ENCODE data around the gene KRT72.

Gene KRT72

DNA sequence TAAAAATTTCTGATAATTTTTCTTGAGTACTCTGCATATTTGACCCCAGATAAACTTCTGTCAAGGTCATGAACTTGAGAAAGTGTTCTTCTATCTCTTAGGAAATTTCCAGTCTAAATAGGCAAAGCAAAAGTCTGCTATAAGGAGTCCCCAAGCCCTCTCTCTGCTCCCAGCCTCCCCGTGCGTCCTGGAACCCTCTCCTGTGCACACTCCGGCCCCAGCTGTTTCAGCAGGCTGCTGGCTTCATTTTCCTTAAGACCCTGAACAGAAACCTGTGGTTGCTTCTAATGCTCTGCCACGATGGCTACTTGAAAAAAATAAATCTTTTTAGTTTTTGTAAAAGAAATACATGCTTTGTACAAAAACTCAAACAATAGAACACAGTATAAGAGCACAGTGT lies 36.0 kb upstream of the KRT72 start:
- no peaks in the 10 kb centered on the region for H3K4me1 ChIP-seq (ENCODE audit: insufficient read depth, low read length)
- H3K27me3 ChIP-seq (ENCODE audit: insufficient read depth, low read length): no peaks in the 10 kb centered on the region; the same call in 1 of the 2 replicates
- no peaks in the 10 kb centered on the region for H3K36me3 ChIP-seq (ENCODE audit: insufficient read depth, low read length)
- WGBS: 91% methylated on average over 4 of the region's 4 CpGs
- H3K27ac ChIP-seq (ENCODE audit: low read depth, low read length): no peak overlapping the region
- H3K4me3 ChIP-seq (ENCODE audit: low read length): no peak overlapping the region
- H3K9ac ChIP-seq (ENCODE audit: low read depth, low read length): no peak overlapping the region
- no peaks in the 10 kb centered on the region for H3K9me3 ChIP-seq (ENCODE audit: insufficient read depth, low read depth, low read length)

DNA sequence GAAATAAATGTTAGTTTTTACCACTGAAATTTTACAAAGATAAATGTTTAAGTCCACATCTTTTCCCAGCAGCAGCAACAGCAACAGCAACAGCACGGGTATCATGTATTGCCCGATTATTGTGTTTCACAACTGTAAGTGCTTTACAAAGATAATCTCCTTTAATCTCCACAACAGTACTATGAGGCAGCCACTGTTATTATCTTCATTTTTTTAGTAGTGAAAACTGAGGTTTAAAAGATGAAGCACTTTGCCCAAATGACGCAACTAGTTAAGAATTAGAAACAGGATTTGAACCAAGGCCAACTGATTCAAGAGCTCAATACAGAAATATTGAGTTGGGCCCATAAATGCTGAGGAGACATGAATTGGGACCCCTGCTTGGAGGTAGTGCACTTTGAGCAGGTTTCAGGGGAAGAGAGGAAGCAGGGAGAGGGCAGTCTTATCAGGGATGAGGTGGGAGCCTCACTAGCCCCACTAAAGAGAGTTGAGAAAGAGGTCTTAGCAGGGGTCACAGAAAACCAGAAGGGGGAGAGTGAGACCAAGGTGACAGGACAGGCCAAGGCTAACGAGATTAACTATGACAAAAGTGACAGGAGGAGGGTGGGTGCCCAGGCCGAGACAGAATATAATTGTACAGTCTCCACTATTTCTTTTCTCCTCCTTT lies 35.5 kb upstream of the KRT72 start:
- no peak overlapping the region for H3K27ac ChIP-seq (ENCODE audit: low read depth, low read length)
- H3K27me3 ChIP-seq (ENCODE audit: insufficient read depth, low read length): no peaks in the 10 kb centered on the region; the same call in 1 of the 2 replicates
- no peaks in the 10 kb centered on the region for H3K9me3 ChIP-seq (ENCODE audit: insufficient read depth, low read depth, low read length)

DNA sequence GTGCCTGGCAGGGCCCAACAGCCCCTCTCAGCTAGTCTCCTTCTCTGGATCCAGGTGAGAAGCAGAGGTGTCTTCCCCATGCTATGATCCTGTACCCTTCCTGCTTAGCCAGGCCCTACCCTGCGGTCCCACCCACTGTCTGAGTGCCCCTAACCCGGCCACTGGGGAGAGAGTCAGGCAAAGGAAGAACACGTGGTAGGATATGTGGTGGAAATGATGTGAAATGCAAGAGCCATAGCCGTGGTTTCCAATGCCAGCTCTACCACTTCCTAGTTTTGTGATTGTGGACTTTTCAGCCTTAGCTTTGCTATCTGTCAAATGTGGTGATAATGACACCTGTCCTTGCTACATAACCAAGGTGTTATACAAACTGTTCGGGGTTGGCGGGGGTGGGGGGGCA lies 34.9 kb upstream of the KRT72 start:
- H3K4me1 ChIP-seq (ENCODE audit: insufficient read depth, low read length): no peaks in the 10 kb centered on the region
- no peak overlapping the region for H3K9ac ChIP-seq (ENCODE audit: low read depth, low read length)
- H3K4me3 ChIP-seq (ENCODE audit: low read length): no peak overlapping the region
- H3K36me3 ChIP-seq (ENCODE audit: insufficient read depth, low read length): no peaks in the 10 kb centered on the region
- no peaks in the 10 kb centered on the region for H3K9me3 ChIP-seq (ENCODE audit: insufficient read depth, low read depth, low read length)
- no peaks in the 10 kb centered on the region; the same call in 1 of the 2 replicates for H3K27me3 ChIP-seq (ENCODE audit: insufficient read depth, low read length)
- no peak overlapping the region for H3K27ac ChIP-seq (ENCODE audit: low read depth, low read length)
- 83% methylated on average over 4 of the region's 6 CpGs for WGBS

More for the DNA sequence above, 35.5 kb upstream of the KRT72 start:
- H3K9ac ChIP-seq (ENCODE audit: low read depth, low read length): no peak overlapping the region
- 92% methylated on average over 5 of the region's 5 CpGs for WGBS
- no peaks in the 10 kb centered on the region for H3K4me1 ChIP-seq (ENCODE audit: insufficient read depth, low read length)
- no peaks in the 10 kb centered on the region for H3K36me3 ChIP-seq (ENCODE audit: insufficient read depth, low read length)
- no peak overlapping the region for H3K4me3 ChIP-seq (ENCODE audit: low read length)

DNA sequence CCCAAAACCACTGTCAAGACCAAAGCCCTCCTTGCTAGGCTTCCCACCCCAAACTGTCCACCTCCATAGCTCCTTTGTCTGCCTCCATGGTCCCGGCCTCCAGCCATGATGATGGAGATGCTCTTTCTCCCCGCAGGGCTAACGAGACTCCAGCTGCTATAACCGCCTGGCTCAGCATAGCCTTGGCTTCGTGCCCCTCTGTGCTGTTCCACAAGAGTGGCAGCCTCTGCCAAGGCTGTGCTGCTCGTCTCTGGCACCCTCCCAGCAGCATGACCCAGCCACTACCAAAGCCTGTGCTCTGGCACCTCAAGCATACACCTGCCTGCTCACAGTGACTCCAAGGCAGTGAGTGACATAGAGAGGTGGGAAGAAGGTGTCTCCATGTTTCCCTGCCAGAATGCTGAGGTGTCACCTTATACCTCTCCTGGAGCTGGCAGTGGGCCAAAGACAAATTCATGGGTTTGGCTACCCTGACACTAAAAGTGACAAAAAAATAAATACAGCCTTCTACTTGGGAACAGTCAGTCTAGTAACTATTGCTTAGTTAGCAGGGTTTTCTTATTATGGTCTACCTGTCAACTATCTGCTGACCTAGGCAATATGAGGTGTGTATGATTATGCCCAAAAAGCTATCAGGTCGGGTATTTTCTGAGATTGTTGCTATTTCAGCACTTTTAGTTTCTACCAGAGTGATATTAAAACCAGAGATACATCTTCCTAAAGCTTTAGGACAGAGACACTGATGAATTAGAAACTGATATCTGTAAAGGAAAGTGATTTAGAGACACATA lies 33.2 kb upstream of the KRT72 start:
- Histone ChIP-seq H3K4me1 (ENCODE audit: insufficient read depth, low read length) (no peaks in the 10 kb centered on the region), H3K9ac (ENCODE audit: low read depth, low read length) (no peak overlapping the region), H3K4me3 (ENCODE audit: low read length) (no peak overlapping the region), H3K27me3 (ENCODE audit: insufficient read depth, low read length) (no peaks in the 10 kb centered on the region; the same call in 1 of the 2 replicates), H3K27ac (ENCODE audit: low read depth, low read length) (no peak overlapping the region), H3K36me3 (ENCODE audit: insufficient read depth, low read length) (no peaks in the 10 kb centered on the region), H3K9me3 (ENCODE audit: insufficient read depth, low read depth, low read length) (no peaks in the 10 kb centered on the region)
- WGBS: 85% methylated on average over 6 of the region's 7 CpGs

DNA sequence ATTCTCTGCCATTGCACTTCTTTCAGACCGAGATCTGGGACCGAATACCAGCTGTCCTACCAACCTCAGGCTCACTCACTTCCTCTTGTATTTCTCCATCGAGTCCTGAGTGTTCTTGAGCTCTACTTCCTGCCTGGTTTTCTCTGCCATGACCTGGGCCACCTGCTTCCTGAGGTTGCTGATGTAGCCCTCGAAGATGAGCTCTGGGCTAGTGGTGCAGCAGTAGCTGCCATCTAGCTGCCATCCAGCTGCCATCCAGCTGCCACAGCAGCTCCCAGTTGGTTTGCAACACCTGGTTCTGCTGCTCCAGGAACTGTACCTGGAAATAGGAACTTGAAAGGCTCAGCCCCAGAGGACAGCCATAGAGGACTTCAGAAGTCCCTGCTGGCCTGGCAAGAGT lies 32.1 kb upstream of the KRT72 start:
- WGBS: 90% methylated on average over 4 of the region's 4 CpGs
- no peaks in the 10 kb centered on the region for H3K9me3 ChIP-seq (ENCODE audit: insufficient read depth, low read depth, low read length)

DNA sequence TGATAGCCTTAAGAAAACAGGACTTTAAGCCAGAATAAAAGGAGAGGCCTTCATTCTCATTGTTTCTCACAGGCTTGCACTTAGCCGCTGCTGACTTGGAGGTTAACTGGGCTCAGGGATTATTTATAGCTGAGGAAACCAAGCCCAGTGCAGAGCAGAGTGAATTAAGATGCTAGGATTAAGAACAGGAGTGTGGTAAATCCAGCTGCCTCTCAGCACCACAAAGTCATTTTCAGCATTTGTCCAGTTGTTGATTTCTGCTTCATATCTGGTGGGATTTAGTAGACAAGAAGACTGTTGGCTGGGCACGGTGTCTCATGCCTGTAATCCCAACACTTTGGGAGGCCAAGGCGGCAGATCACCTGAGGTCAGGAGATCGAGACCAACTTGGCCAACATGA lies 31.4 kb upstream of the KRT72 start:
- Histone ChIP-seq H3K4me3 (ENCODE audit: low read length) (no peak overlapping the region), H3K9me3 (ENCODE audit: insufficient read depth, low read depth, low read length) (no peaks in the 10 kb centered on the region), H3K27ac (ENCODE audit: low read depth, low read length) (no peak overlapping the region), H3K9ac (ENCODE audit: low read depth, low read length) (no peak overlapping the region), H3K27me3 (ENCODE audit: insufficient read depth, low read length) (no peaks in the 10 kb centered on the region), H3K36me3 (ENCODE audit: insufficient read depth, low read length) (no peaks in the 10 kb centered on the region), H3K4me1 (ENCODE audit: insufficient read depth, low read length) (no peaks in the 10 kb centered on the region)
- WGBS: 92% methylated on average over 4 of the region's 4 CpGs

More for the DNA sequence above, 32.1 kb upstream of the KRT72 start:
- no peaks in the 10 kb centered on the region for H3K36me3 ChIP-seq (ENCODE audit: insufficient read depth, low read length)
- no peaks in the 10 kb centered on the region for H3K4me1 ChIP-seq (ENCODE audit: insufficient read depth, low read length)
- H3K9ac ChIP-seq (ENCODE audit: low read depth, low read length): no peak overlapping the region
- no peak overlapping the region for H3K27ac ChIP-seq (ENCODE audit: low read depth, low read length)
- H3K4me3 ChIP-seq (ENCODE audit: low read length): no peak overlapping the region
- no peaks in the 10 kb centered on the region for H3K27me3 ChIP-seq (ENCODE audit: insufficient read depth, low read length)

DNA sequence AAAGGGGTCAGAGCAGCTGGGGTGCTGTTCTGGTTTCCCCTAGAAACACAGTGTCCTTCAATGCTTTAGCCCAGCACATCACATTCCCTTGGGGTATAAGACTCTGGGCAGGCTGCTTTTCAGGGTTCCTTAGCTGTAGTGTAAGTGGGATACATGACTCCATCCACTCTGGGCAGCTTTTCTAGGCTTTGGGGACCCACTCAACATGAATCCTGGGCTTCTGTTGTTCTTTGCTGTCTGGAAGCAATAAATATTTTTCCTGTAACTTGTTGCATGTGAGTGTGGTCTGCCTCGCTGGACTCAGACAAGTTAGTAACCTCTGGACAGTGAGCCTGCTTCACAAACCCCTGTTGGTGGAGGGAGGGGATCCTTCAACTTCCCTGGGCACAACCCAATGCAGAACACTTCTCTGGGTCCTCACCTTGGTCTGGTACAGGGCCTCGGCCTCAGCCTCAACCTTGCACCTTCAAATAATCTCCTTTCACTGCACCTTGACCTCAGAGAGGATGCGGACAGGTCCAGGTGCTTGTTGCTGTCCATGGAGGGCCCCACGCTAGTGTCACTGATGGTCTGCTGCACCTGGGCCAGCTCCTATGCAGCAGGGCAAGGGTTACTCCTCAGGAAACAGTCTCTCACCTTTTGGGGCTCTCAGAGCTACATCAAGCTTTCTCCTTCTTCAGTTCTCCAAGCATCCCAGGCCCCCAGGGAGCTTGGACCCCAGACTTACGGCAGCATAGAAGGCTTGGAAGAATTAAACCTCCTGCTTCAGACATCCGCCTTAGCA lies 30.6 kb upstream of the KRT72 start:
- Histone ChIP-seq H3K36me3 (ENCODE audit: insufficient read depth, low read length) (no peaks in the 10 kb centered on the region), H3K9ac (ENCODE audit: low read depth, low read length) (no peak overlapping the region), H3K27ac (ENCODE audit: low read depth, low read length) (no peak overlapping the region), H3K4me1 (ENCODE audit: insufficient read depth, low read length) (no peaks in the 10 kb centered on the region), H3K4me3 (ENCODE audit: low read length) (no peak overlapping the region), H3K27me3 (ENCODE audit: insufficient read depth, low read length) (no peaks in the 10 kb centered on the region), H3K9me3 (ENCODE audit: insufficient read depth, low read depth, low read length) (no peaks in the 10 kb centered on the region)
- WGBS: 94% methylated on average over 6 of the region's 6 CpGs

DNA sequence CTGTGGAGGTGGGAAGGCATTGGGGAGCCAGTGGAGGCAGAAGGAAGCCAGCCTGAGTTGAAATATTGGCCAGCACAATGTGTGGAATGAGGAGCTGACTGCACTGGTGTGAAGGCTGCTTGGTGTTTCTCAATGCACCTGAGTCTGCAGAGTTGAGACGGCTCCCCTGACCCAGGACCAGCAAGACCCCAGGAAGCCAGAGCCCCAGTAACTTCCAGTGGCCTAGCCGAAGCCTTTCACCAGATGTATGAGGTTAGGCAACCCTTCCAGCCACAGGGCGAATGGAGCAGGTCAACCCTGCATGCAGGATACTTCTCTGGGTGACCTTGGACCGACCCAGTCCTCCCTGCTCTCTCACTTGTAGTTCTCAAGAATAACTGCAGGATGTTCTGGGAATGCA lies 30.0 kb upstream of the KRT72 start:
- 67% methylated on average over 4 of the region's 4 CpGs for WGBS

DNA sequence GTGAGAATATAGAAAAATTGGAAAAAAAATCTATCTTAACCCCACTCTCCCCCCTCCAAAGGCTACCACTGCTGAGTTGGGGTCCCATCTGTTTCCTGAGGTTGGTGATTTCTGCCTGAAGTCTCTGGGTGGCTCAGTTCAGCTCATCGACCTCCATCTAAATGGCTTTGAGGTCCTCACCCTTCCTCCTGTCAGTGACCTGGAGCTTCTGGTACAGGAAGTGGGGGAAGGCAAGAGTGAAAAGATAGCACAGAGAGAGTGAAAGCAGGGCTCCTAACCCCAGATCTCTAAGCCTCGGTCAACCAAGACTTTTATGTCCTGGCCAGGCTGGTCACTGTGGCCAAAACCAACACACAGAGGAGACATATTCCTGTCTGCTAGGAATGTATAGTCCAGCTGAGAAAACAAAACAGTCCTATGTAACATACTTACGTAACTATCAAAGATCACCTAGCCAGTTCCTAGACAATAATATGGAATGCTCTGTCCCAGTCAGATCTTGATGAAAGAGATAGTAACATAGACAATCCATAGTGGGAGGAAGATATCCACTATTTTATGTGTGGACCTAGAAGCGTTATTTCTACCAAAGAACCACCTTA lies 29.4 kb upstream of the KRT72 start:
- no peaks in the 10 kb centered on the region for H3K9me3 ChIP-seq (ENCODE audit: insufficient read depth, low read depth, low read length)
- 90% methylated on average over 2 of the region's 4 CpGs for WGBS
- no peak overlapping the region for H3K9ac ChIP-seq (ENCODE audit: low read depth, low read length)
- no peak overlapping the region for H3K4me3 ChIP-seq (ENCODE audit: low read length)
- no peaks in the 10 kb centered on the region for H3K36me3 ChIP-seq (ENCODE audit: insufficient read depth, low read length)
- H3K27ac ChIP-seq (ENCODE audit: low read depth, low read length): no peak overlapping the region
- no peaks in the 10 kb centered on the region for H3K4me1 ChIP-seq (ENCODE audit: insufficient read depth, low read length)
- H3K27me3 ChIP-seq (ENCODE audit: insufficient read depth, low read length): no peaks in the 10 kb centered on the region

More for the DNA sequence above, 30.0 kb upstream of the KRT72 start:
- Histone ChIP-seq H3K4me1 (ENCODE audit: insufficient read depth, low read length) (no peaks in the 10 kb centered on the region), H3K9me3 (ENCODE audit: insufficient read depth, low read depth, low read length) (no peaks in the 10 kb centered on the region), H3K4me3 (ENCODE audit: low read length) (no peak overlapping the region), H3K36me3 (ENCODE audit: insufficient read depth, low read length) (no peaks in the 10 kb centered on the region), H3K27me3 (ENCODE audit: insufficient read depth, low read length) (no peaks in the 10 kb centered on the region), H3K27ac (ENCODE audit: low read depth, low read length) (no peak overlapping the region), H3K9ac (ENCODE audit: low read depth, low read length) (no peak overlapping the region)

DNA sequence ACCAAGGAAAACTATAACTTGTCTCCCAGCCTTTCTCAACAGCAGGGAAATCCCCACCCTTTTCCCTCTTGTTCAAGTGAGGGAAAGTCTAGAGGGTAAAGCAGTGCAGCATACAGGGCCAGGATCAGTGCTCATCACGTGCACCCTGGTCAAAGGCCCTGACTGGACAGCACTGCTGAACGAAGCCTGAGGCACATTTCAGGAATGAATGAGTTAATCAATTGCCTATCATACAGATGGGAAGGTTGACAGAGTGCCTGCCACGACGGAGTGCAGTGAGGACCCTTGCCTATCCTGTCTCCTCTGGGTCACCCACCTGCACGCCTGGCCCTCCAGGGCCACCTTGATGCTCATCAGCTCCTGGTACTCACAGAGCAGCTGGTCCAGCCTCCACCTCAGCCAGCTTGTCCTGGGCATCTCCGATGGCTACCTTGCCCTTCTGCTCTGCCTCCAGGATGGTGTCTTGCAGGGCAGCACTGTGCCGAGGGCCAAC lies 28.8 kb upstream of the KRT72 start:
- Histone ChIP-seq H3K9me3 (ENCODE audit: insufficient read depth, low read depth, low read length) (no peaks in the 10 kb centered on the region), H3K27ac (ENCODE audit: low read depth, low read length) (no peak overlapping the region), H3K4me1 (ENCODE audit: insufficient read depth, low read length) (no peaks in the 10 kb centered on the region), H3K27me3 (ENCODE audit: insufficient read depth, low read length) (no peaks in the 10 kb centered on the region), H3K4me3 (ENCODE audit: low read length) (no peak overlapping the region), H3K36me3 (ENCODE audit: insufficient read depth, low read length) (no peaks in the 10 kb centered on the region), H3K9ac (ENCODE audit: low read depth, low read length) (no peak overlapping the region)
- WGBS: 85% methylated on average over 7 of the region's 7 CpGs

Data from HUES64 (cell line).